ENCODE data around the gene VGLL4.

VGLL4 gene

DNA sequence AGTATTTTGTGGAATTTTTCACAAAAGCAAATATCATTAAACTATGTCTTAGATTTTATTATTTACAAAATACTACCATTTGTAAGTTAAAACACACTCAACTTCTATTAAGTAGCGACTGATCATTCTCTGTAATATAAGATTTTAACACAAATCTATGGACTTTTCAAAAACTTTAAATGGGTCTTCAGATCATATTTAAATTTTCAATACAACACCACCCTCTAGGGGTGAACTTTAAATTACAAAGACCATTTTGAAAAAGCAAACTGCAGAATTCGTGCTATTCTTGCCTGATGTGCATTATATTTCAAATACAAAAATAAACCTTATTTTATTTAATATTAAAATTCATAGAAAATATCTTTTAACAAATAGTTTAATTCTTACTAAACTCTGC lies 8.2 kb upstream of the VGLL4 start:
- peak; percentile 25 for DNase-seq

- DNase-seq, result no peak
Observed at GRCh38 chr3:11651477-11651876, 7.8 kb upstream of the VGLL4 start.

DNA sequence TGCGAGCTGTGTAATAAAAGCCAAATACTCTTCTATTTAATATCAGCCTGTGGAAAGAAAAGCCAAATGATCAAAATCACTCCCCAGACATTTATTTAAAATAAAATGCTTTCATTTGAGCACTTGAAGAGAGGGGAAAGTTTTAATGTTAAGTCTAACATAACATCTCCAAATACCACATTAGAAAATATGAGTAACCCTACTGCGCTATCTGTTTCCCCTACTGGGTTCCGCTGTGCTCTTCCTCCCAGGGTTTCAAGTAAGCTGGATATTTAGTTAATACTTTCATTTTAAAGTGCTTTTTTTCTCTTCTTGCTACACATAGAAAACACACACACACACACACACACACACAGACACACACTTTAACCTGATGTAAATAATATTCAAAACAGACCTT lies 6.7 kb upstream of the VGLL4 start:
- no peak for DNase-seq

DNA sequence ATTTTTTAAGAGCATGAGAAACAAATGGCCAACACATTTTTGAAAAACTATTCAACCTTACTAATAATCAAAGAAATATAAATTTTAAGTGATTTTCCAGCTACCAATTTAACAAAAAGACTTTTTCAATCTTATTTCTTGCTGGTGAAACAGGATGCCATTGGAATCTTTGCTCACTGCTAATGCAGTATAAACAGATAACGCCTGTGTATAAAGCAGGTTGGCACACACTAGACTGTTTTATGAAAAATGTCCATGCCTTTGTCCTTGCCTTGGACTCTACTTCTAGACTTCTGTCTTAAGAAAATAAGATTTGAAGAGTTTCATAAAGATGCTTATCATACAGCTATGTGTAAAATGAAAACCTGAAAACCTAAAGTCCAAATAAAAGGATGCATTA lies 5.0 kb upstream of the VGLL4 start:
- no peak for DNase-seq

DNA sequence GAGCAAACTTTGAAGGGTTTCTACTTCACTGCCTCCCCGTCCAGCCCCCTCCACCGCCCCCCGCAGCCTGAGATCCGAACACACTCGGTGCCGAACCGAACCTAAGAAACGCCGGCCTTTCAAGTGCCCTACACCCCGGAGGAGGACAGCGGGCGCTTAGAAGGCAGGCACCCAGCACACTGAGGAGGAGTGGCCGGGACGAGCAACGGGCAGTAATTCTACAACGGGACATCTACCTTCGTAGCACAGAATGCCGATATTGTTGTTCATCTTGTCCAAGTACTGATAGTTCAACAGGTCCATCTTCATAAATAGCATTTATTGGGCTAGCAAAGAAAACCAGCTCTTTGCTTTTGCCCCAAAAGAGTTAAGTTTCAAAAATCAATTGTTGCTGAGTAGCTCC lies 513 bp downstream of the VGLL4 start:
- DNase-seq, result peak; percentile 24

DNA sequence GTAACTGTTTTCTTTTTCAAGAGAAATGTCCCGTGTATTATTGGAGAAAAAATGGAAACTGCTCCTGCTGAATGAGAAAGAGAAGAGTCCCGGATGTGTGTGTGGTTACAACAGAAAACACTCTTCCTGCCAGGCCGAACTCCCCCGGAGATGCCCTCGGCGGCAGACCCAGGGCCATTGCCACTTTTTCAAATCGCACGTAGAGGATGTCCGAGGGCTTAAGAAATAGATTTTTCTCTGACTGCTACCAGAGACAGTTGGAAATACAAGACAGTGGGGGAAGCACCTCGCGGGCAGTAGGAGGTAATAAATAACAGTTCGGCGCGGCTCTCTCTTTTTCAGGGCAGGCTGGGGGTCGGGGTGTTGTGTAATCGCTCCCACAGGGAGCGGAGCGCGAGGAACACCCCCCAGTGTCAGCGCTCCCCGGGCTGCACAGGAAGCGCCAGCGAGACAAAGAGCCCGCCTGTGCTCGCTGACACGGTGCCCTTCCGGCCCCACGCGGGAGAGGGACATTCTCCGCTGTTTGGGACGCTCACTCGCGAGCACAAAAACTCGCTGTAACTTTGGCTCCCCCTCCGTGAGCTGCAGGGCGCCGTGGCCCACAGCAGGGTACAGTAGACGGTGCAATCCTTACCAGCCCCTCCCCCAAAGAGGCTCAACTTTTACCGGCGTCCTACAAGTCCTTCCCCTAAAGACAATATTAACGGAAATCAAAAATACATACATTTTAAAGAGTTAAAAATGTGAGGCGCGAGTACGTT lies 1.1 kb downstream of the VGLL4 start:
- DNase-seq, result peak; percentile 75

DNA sequence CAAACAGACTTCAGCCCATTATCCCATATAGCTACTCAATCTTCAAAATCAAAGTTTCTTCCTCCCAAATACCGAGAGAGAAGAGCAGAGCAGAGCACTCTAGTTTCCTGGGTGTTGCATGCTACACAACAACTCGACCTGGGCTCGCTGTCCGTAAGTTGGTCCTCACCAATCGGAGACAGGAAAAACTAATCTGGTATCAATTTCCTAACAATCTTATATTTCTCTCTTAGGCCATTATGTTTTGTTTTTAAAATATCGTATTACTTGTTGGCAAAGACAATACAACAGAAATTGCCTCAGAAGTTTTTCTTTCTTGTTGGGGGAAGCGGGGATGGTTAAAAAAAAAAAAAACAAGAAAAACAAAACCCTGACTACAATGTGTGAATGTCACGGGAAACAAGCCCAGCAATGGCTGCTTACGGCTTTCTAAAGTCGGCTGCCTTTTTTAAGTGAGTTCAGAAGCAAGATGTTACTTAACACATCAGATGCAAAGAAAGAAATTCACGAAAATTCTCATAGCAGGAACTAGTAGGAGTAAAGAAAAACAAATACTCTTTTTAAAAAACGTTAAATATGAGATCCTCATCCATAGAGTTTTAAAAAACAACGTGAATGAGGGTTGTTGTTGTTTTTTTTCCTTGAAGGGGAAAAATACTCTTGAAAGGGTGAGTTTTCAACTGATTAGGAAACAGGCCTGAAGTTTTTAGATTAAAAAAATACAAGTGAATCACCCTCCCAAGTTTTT lies 1.9 kb downstream of the VGLL4 start:
- DNase-seq, result peak; percentile 32

- DNase-seq, result no peak
Observed at GRCh38 chr3:11641316-11641682, 2.4 kb downstream of the VGLL4 start.

- no peak for DNase-seq
Observed at GRCh38 chr3:11640009-11640673, 3.6 kb downstream of the VGLL4 start.

- no peak for DNase-seq
Observed at GRCh38 chr3:11638495-11639358, 5.0 kb downstream of the VGLL4 start.

DNA sequence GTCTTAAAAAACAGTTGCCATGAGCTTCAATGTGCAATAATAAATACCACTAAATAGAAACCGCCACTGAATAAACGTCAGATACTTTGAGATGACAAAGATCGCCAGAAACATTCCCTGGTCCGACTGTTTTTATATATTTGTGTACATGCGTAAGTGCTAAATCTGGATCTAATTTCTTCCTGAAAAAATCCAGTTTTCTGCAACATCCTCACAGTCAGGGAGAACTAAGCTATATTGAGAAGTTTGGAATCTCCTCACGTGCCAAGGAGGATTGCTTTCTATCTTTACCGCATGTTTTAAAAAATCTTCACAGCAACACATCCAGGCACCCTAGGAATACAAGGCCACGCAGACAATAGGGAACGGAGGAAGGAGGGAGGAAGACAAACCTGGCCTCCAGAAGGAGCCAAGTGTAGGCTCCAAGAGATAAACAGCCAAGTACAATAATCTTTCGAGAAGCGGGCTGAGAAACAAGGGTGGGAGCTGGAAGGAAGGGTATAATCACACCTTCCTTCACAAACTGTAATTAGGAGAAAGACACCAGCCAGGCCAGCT lies 5.7 kb downstream of the VGLL4 start:
- no peak for DNase-seq

DNA sequence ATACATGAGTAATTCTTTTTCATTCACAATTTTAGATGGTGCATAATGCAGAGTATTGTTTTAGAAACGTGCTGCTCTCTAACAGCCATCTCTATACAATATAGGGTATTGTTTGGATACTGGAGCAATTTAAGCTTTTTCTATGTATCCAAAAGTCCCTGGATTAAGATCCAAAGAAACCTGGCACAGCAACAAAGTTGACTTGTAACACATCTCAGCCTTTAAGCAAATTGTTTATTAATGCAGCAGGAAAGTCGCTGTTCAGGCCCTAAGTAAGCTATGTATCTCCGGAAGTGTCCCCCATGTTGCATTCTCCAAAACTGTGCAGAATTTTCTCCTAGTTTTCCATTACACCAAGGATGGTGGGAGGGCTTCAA lies 7.3 kb downstream of the VGLL4 start:
- DNase-seq, result no peak

DNA sequence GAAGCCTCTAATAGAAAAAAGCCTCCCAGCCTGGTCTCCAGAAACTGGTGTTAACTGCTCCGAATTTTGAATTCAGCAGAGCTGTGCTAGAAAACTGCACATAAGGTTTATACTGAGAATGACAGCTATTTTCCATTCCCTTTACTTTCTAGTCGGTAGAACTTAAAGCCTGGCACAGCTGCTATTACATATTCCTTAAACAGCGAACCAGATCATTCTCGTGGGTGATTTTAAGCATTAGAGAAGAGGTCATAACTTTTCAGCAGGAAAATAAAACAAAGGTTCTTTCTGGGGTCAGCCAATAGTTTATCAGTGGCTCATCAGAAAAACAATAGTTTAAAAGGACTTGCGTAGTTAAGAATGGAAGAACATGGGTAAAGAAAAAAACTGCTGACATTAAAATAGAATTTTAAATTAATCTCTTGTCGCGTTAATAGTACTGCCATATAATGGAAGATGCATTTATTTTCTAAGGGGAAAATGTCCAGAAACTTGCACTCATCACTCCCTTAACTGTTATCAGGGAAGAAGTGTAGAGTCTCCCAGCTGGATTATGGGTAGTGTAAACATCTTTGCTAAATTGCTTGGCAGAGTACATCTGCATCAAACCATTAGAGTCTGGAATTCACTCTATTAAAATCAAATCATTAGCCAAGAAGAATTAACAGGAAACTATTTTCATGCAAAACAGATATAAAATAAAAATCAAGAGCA lies 7.9 kb downstream of the VGLL4 start:
- DNase-seq, result no peak

GRCh38 chr3:11634974-11635612 lies 8.6 kb downstream of the VGLL4 start:
- no peak for DNase-seq

DNA sequence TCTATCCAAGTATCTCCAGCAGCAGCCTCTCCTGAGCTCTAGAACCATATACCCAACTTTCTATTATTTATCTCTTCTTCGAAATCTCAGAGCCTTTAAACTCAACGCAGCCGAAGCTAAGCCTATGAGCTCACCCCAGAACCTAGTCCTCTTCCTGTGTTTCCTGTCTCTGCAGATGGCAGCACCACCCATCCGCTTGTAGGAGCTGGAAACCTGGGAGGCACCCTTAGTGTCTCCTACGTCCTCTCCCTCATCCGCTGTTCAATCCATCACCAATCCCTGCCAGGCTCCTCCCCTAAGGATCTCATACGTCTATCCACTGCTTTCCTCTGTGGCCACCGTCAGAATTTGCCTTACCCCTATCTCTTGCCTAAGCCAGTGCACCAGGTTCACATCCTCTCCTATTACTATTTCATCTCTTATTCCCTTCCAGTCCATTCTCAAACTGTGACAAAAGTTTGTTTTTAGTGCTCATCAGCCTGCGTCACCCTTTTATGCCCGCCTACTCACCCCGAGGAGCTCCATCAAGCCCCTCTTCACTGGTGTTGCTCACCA lies 9.6 kb downstream of the VGLL4 start:
- no peak for DNase-seq

DNA sequence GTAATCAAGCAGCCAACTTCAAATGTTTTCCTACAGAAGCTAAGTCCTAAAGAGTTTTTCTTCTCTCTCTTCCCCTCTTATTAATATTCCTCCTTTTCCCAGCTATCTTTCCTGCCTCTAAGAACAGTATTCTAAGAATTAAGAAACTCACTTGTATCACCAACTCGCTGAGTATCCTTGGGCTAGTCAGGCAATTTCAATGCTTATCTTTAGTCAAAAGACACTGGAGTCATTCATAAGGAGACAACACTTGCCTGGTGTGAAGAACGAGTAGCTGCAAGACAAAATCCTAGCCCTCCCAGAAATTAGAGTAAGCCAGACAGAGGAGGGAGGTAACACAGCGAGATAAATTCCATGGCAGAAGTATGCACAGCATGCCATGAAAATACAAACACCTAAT lies 10.7 kb downstream of the VGLL4 start:
- DNase-seq, result no peak

DNA sequence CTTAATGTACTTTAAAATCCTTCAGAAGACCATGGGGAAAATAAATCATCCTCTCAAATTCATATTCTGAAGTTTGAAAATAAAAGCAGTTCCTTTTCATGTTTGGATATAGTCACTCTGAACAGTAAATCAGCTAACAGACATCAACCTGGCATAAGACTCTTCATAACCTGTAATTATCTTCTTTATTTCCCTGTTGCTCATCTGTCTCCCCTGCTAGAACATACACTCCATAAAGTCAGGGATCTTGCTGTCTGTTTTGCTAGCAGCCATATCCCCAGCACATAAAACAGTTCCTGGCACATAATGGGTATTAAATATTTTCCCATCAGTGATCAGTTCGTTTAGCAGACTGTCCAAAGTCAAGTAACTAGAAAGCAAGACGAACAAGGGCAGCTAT lies 11.2 kb downstream of the VGLL4 start:
- peak; percentile 6 for DNase-seq

DNA sequence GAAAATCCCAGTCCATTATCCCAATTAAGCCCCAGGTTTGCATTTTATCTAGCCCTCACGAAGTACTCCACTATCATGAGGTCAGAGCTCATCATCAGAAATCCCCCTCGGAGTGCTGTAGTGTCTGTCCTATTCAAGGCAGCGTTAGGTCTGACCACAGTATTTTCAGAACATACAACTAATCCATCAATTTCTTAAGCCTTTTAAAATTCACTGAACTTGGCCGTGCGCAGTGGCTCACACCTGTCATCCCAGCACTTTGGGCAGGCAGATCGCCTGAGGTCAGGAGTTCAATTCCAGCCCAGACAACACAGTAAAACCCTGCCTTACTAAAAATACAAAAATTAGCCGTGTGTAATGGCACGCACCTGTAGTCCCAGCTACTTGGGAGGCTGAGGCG lies 11.9 kb downstream of the VGLL4 start:
- no peak for DNase-seq

- DNase-seq, result no peak
Observed at GRCh38 chr3:11629716-11630115, 14.0 kb downstream of the VGLL4 start.

DNA sequence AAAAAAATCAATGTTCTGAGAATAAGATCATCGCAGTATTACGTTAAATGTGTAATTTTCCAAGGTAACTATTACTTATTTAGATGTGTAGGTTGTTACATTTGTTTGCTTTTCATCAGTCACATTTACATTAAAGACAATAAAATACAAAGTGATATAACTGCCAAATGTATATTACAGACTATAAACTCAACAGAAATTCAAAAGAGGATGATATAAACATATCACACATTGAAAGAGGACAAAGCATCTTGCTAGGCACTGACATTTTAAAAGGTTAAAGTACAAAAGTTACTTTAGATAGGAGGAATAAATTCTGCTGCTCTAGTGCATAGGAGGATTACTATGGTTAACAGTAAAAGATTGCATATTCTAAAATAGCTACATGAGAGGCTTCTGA lies 16.1 kb downstream of the VGLL4 start:
- no peak for DNase-seq

DNA sequence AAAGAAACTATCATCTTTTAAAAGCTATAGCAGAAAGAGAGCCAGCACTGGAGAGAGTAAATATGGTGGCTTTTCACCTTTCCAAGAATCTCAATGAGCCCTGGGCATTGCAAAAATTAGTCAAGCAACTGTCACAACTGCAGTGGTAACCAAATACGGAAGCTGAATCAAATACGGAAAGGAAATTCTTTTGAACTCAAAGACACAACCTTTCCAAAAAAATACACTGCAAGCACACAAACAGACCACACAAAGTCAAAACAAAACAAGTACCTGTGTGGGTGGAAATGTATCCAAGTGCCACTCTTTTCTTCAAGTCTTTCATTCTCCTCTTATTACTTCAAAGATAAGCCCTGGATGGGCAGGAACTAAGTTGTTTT lies 17.6 kb downstream of the VGLL4 start:
- no peak for DNase-seq

Data from NCI-H1092 treated with DMSO at 0.1 percent for 48 hours (cell line).